GM12878 (cell line): ENCODE data around the gene MR1. TPM values are rescaled to one million over a fixed set of nuclear protein-coding genes. Genes with fewer than 3 reads are reported as not detected.
A peak's percentile ranks its signal among the peaks of the same experiment; 100 is the strongest.

ENCODE experiments used
- ATF7 ChIP-seq: fragments of 450-650 bp; IDR thresholded peaks from 2 replicates; pipeline ENCODE4 v1.6.1; 2016; ENCODE audit warnings: low read depth, mild to moderate bottlenecking
- ETV6 ChIP-seq, 2 experiments: fragments of 450-650 bp in 1 of 2; IDR thresholded peaks in 1 of 2; conservative IDR thresholded peaks in 1 of 2; 2 replicates each; pipeline ENCODE4 v1.6.1; 2014; ENCODE audit warnings: antibody characterized with exemption in 1 of 2, borderline replicate concordance in 1 of 2, low read depth in 1 of 2, mild to moderate bottlenecking in 1 of 2, moderate library complexity in 1 of 2
- FOXM1 ChIP-seq: IDR thresholded peaks from 2 replicates; pipeline ENCODE4 v1.6.1; 2012; ENCODE audit warnings: low read depth, mild to moderate bottlenecking, inconsistent platforms, low read length, moderate library complexity
- HCFC1 ChIP-seq: fragments of 150-350 bp; IDR thresholded peaks from 2 replicates; pipeline ENCODE4 v1.6.1; 2014; ENCODE audit warnings: low read length
- IKZF2 ChIP-seq, 2 experiments: fragments of 450-650 bp; IDR thresholded peaks; 2 replicates each; pipeline ENCODE4 v1.6.1; 2017; ENCODE audit warnings: mild to moderate bottlenecking in 2 of 2, moderate library complexity in 2 of 2
- LARP7 ChIP-seq: fragments of 450-650 bp; IDR thresholded peaks from 2 replicates; pipeline ENCODE4 v1.6.1; 2017; ENCODE audit warnings: mild to moderate bottlenecking
- MYB ChIP-seq: fragments of 150-350 bp; IDR thresholded peaks from 2 replicates; pipeline ENCODE4 v1.6.1; 2014; ENCODE audit warnings: mild to moderate bottlenecking, low read depth, low read length, borderline replicate concordance
- NR2C1 ChIP-seq: fragments of 450-650 bp; IDR thresholded peaks from 2 replicates; pipeline ENCODE4 v1.6.1; 2017; ENCODE audit warnings: antibody characterized with exemption, mild to moderate bottlenecking, moderate library complexity
- RELB ChIP-seq: fragments of 450-650 bp; IDR thresholded peaks from 2 replicates; pipeline ENCODE4 v1.6.1; 2017; ENCODE audit warnings: low read depth, mild to moderate bottlenecking, moderate library complexity
- RFX5 ChIP-seq: IDR thresholded peaks from 2 replicates; pipeline ENCODE4 v1.6.1; 2011; ENCODE audit warnings: low read depth, low read length, improper control_type of control experiment
- SMARCA5 ChIP-seq: fragments of 450-650 bp; IDR thresholded peaks from 2 replicates; pipeline ENCODE4 v1.6.1; 2017; ENCODE audit warnings: mild to moderate bottlenecking
- SMC3 ChIP-seq: IDR thresholded peaks from 2 replicates; pipeline ENCODE4 v1.6.1; 2011; ENCODE audit warnings: low read length, improper control_type of control experiment, borderline replicate concordance
- TBL1XR1 ChIP-seq: IDR thresholded peaks from 2 replicates; pipeline ENCODE4 v1.6.1; 2012; ENCODE audit warnings: low read depth, low read length, improper control_type of control experiment
- TCF7 ChIP-seq: IDR thresholded peaks from 2 replicates; pipeline ENCODE4 v1.6.1; 2014; ENCODE audit warnings: antibody characterized with exemption, borderline replicate concordance
- YY1 ChIP-seq: IDR thresholded peaks from 2 replicates; pipeline ENCODE4 v1.6.1; 2011; ENCODE audit warnings: low read depth, mild to moderate bottlenecking, low read length
- ZNF274 ChIP-seq: IDR thresholded peaks from one replicate; pipeline ENCODE4 v1.8.0; 2011; ENCODE audit not compliant: insufficient read length, insufficient read depth
- ZNF622 ChIP-seq: fragments of 450-650 bp; IDR thresholded peaks from 2 replicates; pipeline ENCODE4 v1.6.1; 2017; ENCODE audit warnings: mild to moderate bottlenecking, inconsistent platforms
- polyA plus RNA-seq, 11 experiments: library from polyadenylated mRNA; depleted of rRNA in 4 of 11; unstranded in 6 of 11; stranded (reverse) in 5 of 11; fragments of >200 nt; fragmentation: Nextera tagmentation in 4 of 11; fragmentation: Illumina TruSeq in 1 of 11; extraction: Ambion mirVana in 4 of 11; extraction: Trizol in 1 of 11; gene quantifications; 1 replicate in 1 of 11; 2 replicates in 10 of 11; pipeline versions ENCODE4 v1.2.1 to v1.2.3, GENCODE V29; 2011 to 2016; ENCODE audit warnings: inconsistent platforms in 2 of 11, missing spikeins in 2 of 11, low read depth in 1 of 11
- total RNA-seq, 4 experiments: library from RNA; depleted of rRNA in 3 of 4; stranded (reverse); fragments of >200 nt in 3 of 4; fragmentation: Illumina TruSeq in 1 of 4; extraction: Trizol in 1 of 4; gene quantifications; 2 replicates each; pipeline versions ENCODE4 v1.2.1 to v1.2.3, GENCODE V29; 2013 to 2021
- TF ChIP-seq, protein P1 (sequence below): fragments of 450-650 bp; IDR thresholded peaks from 2 replicates; pipeline ENCODE4 v1.6.1; 2017; ENCODE audit warnings: mild to moderate bottlenecking
- TF ChIP-seq, protein P2 (sequence below): fragments of 450-650 bp; IDR thresholded peaks from 2 replicates; pipeline ENCODE4 v1.6.1; 2017; ENCODE audit warnings: mild to moderate bottlenecking, low read depth, inconsistent platforms; ENCODE audit not compliant: poor library complexity, severe bottlenecking
- TF ChIP-seq, protein P3 (sequence below): fragments of 450-650 bp; IDR thresholded peaks from 2 replicates; pipeline ENCODE4 v1.6.1; 2017; ENCODE audit warnings: mild to moderate bottlenecking, moderate library complexity
- TF ChIP-seq, protein P4 (sequence below): IDR thresholded peaks from 2 replicates; pipeline ENCODE4 v1.6.1; 2011; ENCODE audit warnings: low read depth, low read length, improper control_type of control experiment, borderline replicate concordance

The MR1 gene
- total and polyA plus RNA-seq, 10 of the 15 experiments (the other 5 are each of a cell fraction or from before 2014, with no cell fraction given), result 24.7 to 65.9 (median 30.9) TPM

DNA sequence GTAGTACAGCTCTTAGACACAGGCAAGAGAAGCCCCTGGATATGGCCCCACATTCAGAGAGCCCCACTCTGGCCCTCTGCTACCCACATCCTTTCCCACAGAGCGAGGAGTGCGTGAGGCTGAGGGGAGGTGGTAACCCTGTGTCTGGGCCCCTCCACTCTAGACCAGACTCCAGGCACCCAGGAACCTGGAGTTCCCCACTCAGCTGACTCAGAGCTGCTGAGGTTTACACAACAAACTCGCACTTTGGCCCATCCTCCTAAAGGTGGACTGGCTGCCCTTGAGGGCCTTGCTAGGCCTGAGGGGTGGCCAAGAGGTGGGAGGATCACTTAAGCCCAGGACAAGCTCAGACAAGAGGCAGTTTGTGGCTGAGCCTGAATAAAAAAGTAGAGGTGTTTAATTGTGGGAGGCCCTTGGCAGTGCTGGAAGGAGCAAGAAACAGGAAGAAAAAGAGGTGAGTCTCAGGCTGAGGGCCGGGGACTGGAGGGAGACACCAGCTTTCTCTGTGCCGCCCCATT, 10.7 kb downstream of the MR1 start (continued):
- TF ChIP-seq, protein P1, sequence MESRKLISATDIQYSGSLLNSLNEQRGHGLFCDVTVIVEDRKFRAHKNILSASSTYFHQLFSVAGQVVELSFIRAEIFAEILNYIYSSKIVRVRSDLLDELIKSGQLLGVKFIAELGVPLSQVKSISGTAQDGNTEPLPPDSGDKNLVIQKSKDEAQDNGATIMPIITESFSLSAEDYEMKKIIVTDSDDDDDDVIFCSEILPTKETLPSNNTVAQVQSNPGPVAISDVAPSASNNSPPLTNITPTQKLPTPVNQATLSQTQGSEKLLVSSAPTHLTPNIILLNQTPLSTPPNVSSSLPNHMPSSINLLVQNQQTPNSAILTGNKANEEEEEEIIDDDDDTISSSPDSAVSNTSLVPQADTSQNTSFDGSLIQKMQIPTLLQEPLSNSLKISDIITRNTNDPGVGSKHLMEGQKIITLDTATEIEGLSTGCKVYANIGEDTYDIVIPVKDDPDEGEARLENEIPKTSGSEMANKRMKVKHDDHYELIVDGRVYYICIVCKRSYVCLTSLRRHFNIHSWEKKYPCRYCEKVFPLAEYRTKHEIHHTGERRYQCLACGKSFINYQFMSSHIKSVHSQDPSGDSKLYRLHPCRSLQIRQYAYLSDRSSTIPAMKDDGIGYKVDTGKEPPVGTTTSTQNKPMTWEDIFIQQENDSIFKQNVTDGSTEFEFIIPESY, result no peak
- TF ChIP-seq YY1 (peak; percentile 41; the same call in 1 of the 2 replicates), SMARCA5 (no peak), MYB (no peak), NR2C1 (no peak), HCFC1 (no peak), ETV6 (conservative IDR thresholded peaks at IDR 0.05 in 1 of 2, IDR thresholded peaks at IDR 0.05 in 1 of 2; ENCODE audit: borderline replicate concordance in 1 of 2, low read depth in 1 of 2) (no peak), IKZF2 (IDR thresholded peaks at IDR 0.05) (peak in 1 of 2 experiments; percentile 90; a peak in 3 of 4 replicates), RFX5 (no peak), RELB (peak; percentile 92), ZNF274 (no peak), LARP7 (peak; percentile 21; the same call in 1 of the 2 replicates), FOXM1 (0 out of 2 replicates have a peak, but pooled peaks have one; percentile 15), ZNF622 (no peak), TCF7 (no peak), TBL1XR1 (0 out of 2 replicates have a peak, but pooled peaks have one; percentile 21), ATF7 (peak; percentile 27; the same call in 1 of the 2 replicates), SMC3 (no peak)
- TF ChIP-seq, protein P2, sequence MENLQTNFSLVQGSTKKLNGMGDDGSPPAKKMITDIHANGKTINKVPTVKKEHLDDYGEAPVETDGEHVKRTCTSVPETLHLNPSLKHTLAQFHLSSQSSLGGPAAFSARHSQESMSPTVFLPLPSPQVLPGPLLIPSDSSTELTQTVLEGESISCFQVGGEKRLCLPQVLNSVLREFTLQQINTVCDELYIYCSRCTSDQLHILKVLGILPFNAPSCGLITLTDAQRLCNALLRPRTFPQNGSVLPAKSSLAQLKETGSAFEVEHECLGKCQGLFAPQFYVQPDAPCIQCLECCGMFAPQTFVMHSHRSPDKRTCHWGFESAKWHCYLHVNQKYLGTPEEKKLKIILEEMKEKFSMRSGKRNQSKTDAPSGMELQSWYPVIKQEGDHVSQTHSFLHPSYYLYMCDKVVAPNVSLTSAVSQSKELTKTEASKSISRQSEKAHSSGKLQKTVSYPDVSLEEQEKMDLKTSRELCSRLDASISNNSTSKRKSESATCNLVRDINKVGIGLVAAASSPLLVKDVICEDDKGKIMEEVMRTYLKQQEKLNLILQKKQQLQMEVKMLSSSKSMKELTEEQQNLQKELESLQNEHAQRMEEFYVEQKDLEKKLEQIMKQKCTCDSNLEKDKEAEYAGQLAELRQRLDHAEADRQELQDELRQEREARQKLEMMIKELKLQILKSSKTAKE, result peak; percentile 85
- TF ChIP-seq, protein P3, sequence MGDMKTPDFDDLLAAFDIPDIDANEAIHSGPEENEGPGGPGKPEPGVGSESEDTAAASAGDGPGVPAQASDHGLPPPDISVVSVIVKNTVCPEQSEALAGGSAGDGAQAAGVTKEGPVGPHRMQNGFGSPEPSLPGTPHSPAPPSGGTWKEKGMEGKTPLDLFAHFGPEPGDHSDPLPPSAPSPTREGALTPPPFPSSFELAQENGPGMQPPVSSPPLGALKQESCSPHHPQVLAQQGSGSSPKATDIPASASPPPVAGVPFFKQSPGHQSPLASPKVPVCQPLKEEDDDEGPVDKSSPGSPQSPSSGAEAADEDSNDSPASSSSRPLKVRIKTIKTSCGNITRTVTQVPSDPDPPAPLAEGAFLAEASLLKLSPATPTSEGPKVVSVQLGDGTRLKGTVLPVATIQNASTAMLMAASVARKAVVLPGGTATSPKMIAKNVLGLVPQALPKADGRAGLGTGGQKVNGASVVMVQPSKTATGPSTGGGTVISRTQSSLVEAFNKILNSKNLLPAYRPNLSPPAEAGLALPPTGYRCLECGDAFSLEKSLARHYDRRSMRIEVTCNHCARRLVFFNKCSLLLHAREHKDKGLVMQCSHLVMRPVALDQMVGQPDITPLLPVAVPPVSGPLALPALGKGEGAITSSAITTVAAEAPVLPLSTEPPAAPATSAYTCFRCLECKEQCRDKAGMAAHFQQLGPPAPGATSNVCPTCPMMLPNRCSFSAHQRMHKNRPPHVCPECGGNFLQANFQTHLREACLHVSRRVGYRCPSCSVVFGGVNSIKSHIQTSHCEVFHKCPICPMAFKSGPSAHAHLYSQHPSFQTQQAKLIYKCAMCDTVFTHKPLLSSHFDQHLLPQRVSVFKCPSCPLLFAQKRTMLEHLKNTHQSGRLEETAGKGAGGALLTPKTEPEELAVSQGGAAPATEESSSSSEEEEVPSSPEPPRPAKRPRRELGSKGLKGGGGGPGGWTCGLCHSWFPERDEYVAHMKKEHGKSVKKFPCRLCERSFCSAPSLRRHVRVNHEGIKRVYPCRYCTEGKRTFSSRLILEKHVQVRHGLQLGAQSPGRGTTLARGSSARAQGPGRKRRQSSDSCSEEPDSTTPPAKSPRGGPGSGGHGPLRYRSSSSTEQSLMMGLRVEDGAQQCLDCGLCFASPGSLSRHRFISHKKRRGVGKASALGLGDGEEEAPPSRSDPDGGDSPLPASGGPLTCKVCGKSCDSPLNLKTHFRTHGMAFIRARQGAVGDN, result peak; percentile 96
- TF ChIP-seq, protein P4, sequence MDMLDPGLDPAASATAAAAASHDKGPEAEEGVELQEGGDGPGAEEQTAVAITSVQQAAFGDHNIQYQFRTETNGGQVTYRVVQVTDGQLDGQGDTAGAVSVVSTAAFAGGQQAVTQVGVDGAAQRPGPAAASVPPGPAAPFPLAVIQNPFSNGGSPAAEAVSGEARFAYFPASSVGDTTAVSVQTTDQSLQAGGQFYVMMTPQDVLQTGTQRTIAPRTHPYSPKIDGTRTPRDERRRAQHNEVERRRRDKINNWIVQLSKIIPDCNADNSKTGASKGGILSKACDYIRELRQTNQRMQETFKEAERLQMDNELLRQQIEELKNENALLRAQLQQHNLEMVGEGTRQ, result no peak
